Natural killer cell (primary cell): ENCODE measurements around the gene ZNF845. TPM values are rescaled to one million over a fixed set of nuclear protein-coding genes. Genes with fewer than 3 reads are reported as not detected.
"Not testable (repeated sequence)": the region's sequence is repeated elsewhere in the genome, so short reads cannot be mapped to it uniquely, and the experiment has no call there.

Experiments
- ATAC-seq, 3 donors: fragments of 150-1000 bp in 2 of 3; fragments of 200-7000 bp in 1 of 3; cut with Tn5 transposase; 1 replicate in 1 of 3; 2 replicates in 2 of 3; pipeline ENCODE4 v1.10.0; 2021; ENCODE audit warnings: mild to moderate bottlenecking in 2 of 3, moderate library complexity in 2 of 3
- DNase-seq, 2 donors: peaks; one replicate each; pipeline versions ENCODE4 v3.0.0 to v3.0.0-alpha.2; 2013 to 2021; ENCODE audit warnings: mixed read lengths in 1 of 2
- H3K27ac ChIP-seq: one replicate; pipeline ENCODE4 v1.5.1; 2013; ENCODE audit warnings: mild to moderate bottlenecking, low read length
- H3K27me3 ChIP-seq: one replicate; pipeline ENCODE4 v1.6.1; 2013; ENCODE audit warnings: low read length; ENCODE audit not compliant: control insufficient read depth, insufficient read depth
- H3K36me3 ChIP-seq: one replicate; pipeline ENCODE4 v1.6.1; 2013; ENCODE audit warnings: low read length; ENCODE audit not compliant: control insufficient read depth, insufficient read depth
- H3K4me1 ChIP-seq: one replicate; pipeline ENCODE4 v1.6.1; 2013; ENCODE audit warnings: low read length; ENCODE audit not compliant: control insufficient read depth, insufficient read depth
- H3K4me3 ChIP-seq: one replicate; pipeline ENCODE4 v1.5.1; 2013; ENCODE audit warnings: low read length
- H3K9me3 ChIP-seq: one replicate; pipeline ENCODE4 v1.6.1; 2013; ENCODE audit warnings: low read length; ENCODE audit not compliant: control insufficient read depth, insufficient read depth
- H3K27ac Mint-ChIP-seq, 2 donors: one replicate each; pipeline ENCODE4 v1.8.0; 2022; ENCODE audit warnings: mild to moderate bottlenecking in 2 of 2, mixed read lengths in 2 of 2, moderate library complexity in 1 of 2
- H3K27me3 Mint-ChIP-seq, 2 donors: one replicate each; pipeline ENCODE4 v1.8.0; 2022; ENCODE audit warnings: low read depth in 2 of 2, mixed read lengths in 2 of 2
- H3K36me3 Mint-ChIP-seq: one replicate; pipeline ENCODE4 v1.8.0; 2022; ENCODE audit warnings: mixed read lengths
- H3K4me1 Mint-ChIP-seq, 2 donors: one replicate each; pipeline ENCODE4 v1.8.0; 2022; ENCODE audit warnings: mixed read lengths in 2 of 2
- H3K4me3 Mint-ChIP-seq: one replicate; pipeline ENCODE4 v1.8.0; 2022; ENCODE audit warnings: mild to moderate bottlenecking, moderate library complexity, mixed read lengths
- H3K9me3 Mint-ChIP-seq, 2 donors: one replicate each; pipeline ENCODE4 v1.8.0; 2022; ENCODE audit warnings: mixed read lengths in 2 of 2
- CTCF ChIP-seq: fragments of 200-600 bp; IDR thresholded peaks from one replicate; pipeline ENCODE4 v1.8.0; 2022; ENCODE audit warnings: antibody characterized with exemption
- WGBS: methylation state at CpG from one replicate; pipeline ENCODE4 v1.1.7; 2013; ENCODE audit warnings: missing lambda C conversion rate; ENCODE audit not compliant: insufficient coverage; 5-methylcytosine and 5-hydroxymethylcytosine counted together
- intact Hi-C: fragments of 100-400 bp; cut with micrococcal nuclease; formaldehyde crosslinking; loops from one replicate; pipeline ENCODE4 v1.14.2; 2022
- total RNA-seq, 4 donors: library from RNA; stranded (reverse); fragments of 120-200 nt in 1 of 4; gene quantifications; one replicate each; pipeline versions ENCODE4 v1.2.3 to v1.2.4, GENCODE V29; 2013 to 2022

ZNF845 gene
- total RNA-seq, 3 donors from 2014 or later (not counting 1 experiment from before 2014, with no cell fraction given) = 8.7 to 13.2 (median 9.0) TPM

GRCh38 chr19:53311897-53312296 lies 21.7 kb upstream of the ZNF845 start:
- Histone ChIP-seq H3K27me3 (peaks cover 10% of the 10 kb centered on the region), H3K27ac (no peak overlapping the region), H3K36me3 (no peaks in the 10 kb centered on the region), H3K9me3 (peaks cover 5% of the 10 kb centered on the region), H3K4me3 (no peak overlapping the region), H3K4me1 (peaks cover 5% of the 10 kb centered on the region)
- Mint-ChIP-seq H3K27ac (no peak overlapping the region), H3K36me3 (peaks cover 8% of the 10 kb centered on the region), H3K4me1 (no peaks in the 10 kb centered on the region), H3K4me3 (no peak overlapping the region), H3K27me3 (peaks cover 28 to 58% of the 10 kb centered on the region in 2 donors), H3K9me3 (peaks cover 3 to 17% of the 10 kb centered on the region in 2 donors)
- ATAC-seq (no peak), DNase-seq (no peak)
- intact Hi-C loops = no loop called here
- WGBS = 81% methylated on average over 12 of the region's 12 CpGs
- no peak for TF ChIP-seq CTCF

- 34% methylated on average over 24 of the region's 24 CpGs for WGBS
- TF ChIP-seq CTCF = no peak
- H3K9me3 Mint-ChIP-seq = peaks cover 2 to 3% of the 10 kb centered on the region in 2 donors
Observed at GRCh38 chr19:53328967-53329366, 4.6 kb upstream of the ZNF845 start.

GRCh38 chr19:53332484-53332883 lies 1.1 kb upstream of the ZNF845 start:
- Mint-ChIP-seq H3K4me3 (peak overlapping the region; percentile 95), H3K36me3 (peaks cover 8% of the 10 kb centered on the region), H3K27ac (no peak overlapping the region), H3K9me3 (peaks cover 2 to 3% of the 10 kb centered on the region in 2 donors), H3K27me3 (peaks cover 11 to 28% of the 10 kb centered on the region in 2 donors), H3K4me1 (peaks cover 15 to 27% of the 10 kb centered on the region in 2 donors)
- Histone ChIP-seq H3K4me3 (no peak overlapping the region), H3K9me3 (peaks cover 16% of the 10 kb centered on the region), H3K4me1 (peaks cover 24% of the 10 kb centered on the region), H3K36me3 (no peaks in the 10 kb centered on the region), H3K27me3 (no peaks in the 10 kb centered on the region), H3K27ac (no peak overlapping the region)
- no peak for ATAC-seq
- DNase-seq = no peak
- TF ChIP-seq CTCF = no peak
- 91% methylated on average over 12 of the region's 14 CpGs for WGBS
- intact Hi-C loops = loop anchor here (2.0 to 10.0 kb wide), 2 partner anchors 78 to 138 kb away; partner anchors contain the start of genes ZNF665 and ZNF677

More at GRCh38 chr19:53328967-53329366, 4.6 kb upstream of the ZNF845 start:
- H3K27me3 ChIP-seq = no peaks in the 10 kb centered on the region
- peaks cover 16% of the 10 kb centered on the region for H3K4me1 ChIP-seq
- peak overlapping the region; percentile 75 for H3K4me3 Mint-ChIP-seq
- no peak overlapping the region for H3K27ac Mint-ChIP-seq
- H3K36me3 Mint-ChIP-seq = peaks cover 15% of the 10 kb centered on the region
- H3K9me3 ChIP-seq = peaks cover 20% of the 10 kb centered on the region
- intact Hi-C loops = no loop called here
- DNase-seq (peak in 1 of 2 donors; percentile 27), ATAC-seq (no peak)
- no peak overlapping the region for H3K27ac ChIP-seq
- H3K27me3 Mint-ChIP-seq = peaks cover 23 to 49% of the 10 kb centered on the region in 2 donors
- H3K36me3 ChIP-seq = no peaks in the 10 kb centered on the region
- peaks cover 9 to 18% of the 10 kb centered on the region in 2 donors for H3K4me1 Mint-ChIP-seq
- peak overlapping the region; percentile 10 for H3K4me3 ChIP-seq

- peak; percentile 27 to 49 (median 34) for ATAC-seq
- intact Hi-C loops = loop anchor here (1.0 to 10.0 kb wide), 3 partner anchors 32 to 138 kb away; partner anchors contain the start of genes ZNF525, ZNF665 and ZNF677
- peak in 1 of 2 donors; percentile 57 for DNase-seq
- H3K36me3 Mint-ChIP-seq = peaks cover 8% of the 10 kb centered on the region
- peaks cover 15 to 27% of the 10 kb centered on the region in 2 donors for H3K4me1 Mint-ChIP-seq
- peaks cover 2 to 3% of the 10 kb centered on the region in 2 donors for H3K9me3 Mint-ChIP-seq
- Histone ChIP-seq H3K4me3 (peak overlapping the region; percentile 88), H3K36me3 (no peaks in the 10 kb centered on the region), H3K9me3 (peaks cover 16% of the 10 kb centered on the region), H3K27ac (peak overlapping the region; percentile 52), H3K27me3 (no peaks in the 10 kb centered on the region), H3K4me1 (peaks cover 24% of the 10 kb centered on the region)
- H3K4me3 Mint-ChIP-seq = peak overlapping the region; percentile 95
- WGBS = 0% methylated on average over 14 of the region's 14 CpGs
- peaks cover 11 to 22% of the 10 kb centered on the region in 2 donors for H3K27me3 Mint-ChIP-seq
- H3K27ac Mint-ChIP-seq = peak overlapping the region; percentile 70 to 90
- TF ChIP-seq CTCF = no peak
Observed at GRCh38 chr19:53333066-53333462, 485 bp upstream of the ZNF845 start.

GRCh38 chr19:53344403-53344802 lies 10.9 kb downstream of the ZNF845 start:
- 100% methylated on average over 2 of the region's 4 CpGs for WGBS
- H3K4me3 ChIP-seq, DNase-seq, H3K27me3 ChIP-seq, ATAC-seq, H3K4me3 Mint-ChIP-seq, H3K27ac ChIP-seq, H3K27ac Mint-ChIP-seq, intact Hi-C loops, H3K27me3 Mint-ChIP-seq, H3K4me1 ChIP-seq: not testable (repeated sequence)
- H3K9me3 Mint-ChIP-seq = peaks cover 0 to 12% of the 10 kb centered on the region in 2 donors
- peaks cover 62% of the 10 kb centered on the region for H3K36me3 ChIP-seq
- peaks cover 69% of the 10 kb centered on the region for H3K36me3 Mint-ChIP-seq
- peaks cover 0 to 18% of the 10 kb centered on the region in 2 donors for H3K4me1 Mint-ChIP-seq
- peaks cover 53% of the 10 kb centered on the region for H3K9me3 ChIP-seq
